Measurements from ENCODE around the gene CDHR1. TPM values are rescaled to one million over a fixed set of nuclear protein-coding genes. Genes with fewer than 3 reads are reported as not detected.
A peak's percentile ranks its signal among the peaks of the same experiment; 100 is the strongest.

The CDHR1 gene
- total RNA-seq, 8 experiments from 2014 or later = 1.7 to 4.6 (median 3.0) TPM

- WGBS, 10 experiments = 0 to 25% (median 5%) methylated on average over 1 to 9 of the region's 11 CpGs; no CpG with 5 or more reads in 2 of the 10 experiments
- in situ Hi-C loops (cut with MboI; ENCODE audit: low pct_unique_long_range_greater_than_20kb in 2 of 9, low sequenced_read_pairs in 9 of 9, unreplicated experiment in 9 of 9) = loop anchor here in 8 of 9 experiments (10.0 to 25.0 kb wide), 4 partner anchors 260 to 280 kb away; no protein-coding TSS in a partner anchor
- H3K4me3 ChIP-seq = no peak overlapping the region
- peaks cover 3 to 5% of the 10 kb centered on the region in 2 donors for H3K4me1 ChIP-seq (replicated peaks in 1 of 2)
- peak; percentile 79 to 100 (median 100) for ATAC-seq (replicated peaks in 6 of 8)
- H3K27ac ChIP-seq = no peak overlapping the region
Measured at GRCh38 chr10:84264611-84265141, 70.3 kb downstream of the CDHR1 start.

GRCh38 chr10:84265418-84265817 is 71.1 kb downstream of the CDHR1 start:
- Histone ChIP-seq H3K4me1 (replicated peaks in 1 of 2) (peaks cover 3 to 5% of the 10 kb centered on the region in 2 donors), H3K4me3 (no peak overlapping the region), H3K27ac (no peak overlapping the region)
- WGBS, 10 experiments = 0 to 100% (median 98%) methylated on average over 1 to 3 of the region's 4 CpGs; no CpG with 5 or more reads in 4 of the 10 experiments
- ATAC-seq (replicated peaks in 6 of 8) = no peak
- in situ Hi-C loops (cut with MboI; ENCODE audit: low pct_unique_long_range_greater_than_20kb in 2 of 9, low sequenced_read_pairs in 9 of 9, unreplicated experiment in 9 of 9) = loop anchor here in 8 of 9 experiments (10.0 to 25.0 kb wide), 4 partner anchors 259 to 279 kb away; no protein-coding TSS in a partner anchor

- H3K4me1 ChIP-seq (replicated peaks in 1 of 2) = peaks cover 3 to 5% of the 10 kb centered on the region in 2 donors
- 29 to 75% (median 50%) methylated on average over 2 to 6 of the region's 7 CpGs; no CpG with 5 or more reads in 1 of the 10 experiments for WGBS, 10 experiments
- H3K27ac ChIP-seq = no peak overlapping the region
- ATAC-seq (replicated peaks in 6 of 8) = peak in 4 of 8 experiments; percentile 53 to 85 (median 74)
- in situ Hi-C loops (cut with MboI; ENCODE audit: low pct_unique_long_range_greater_than_20kb in 2 of 9, low sequenced_read_pairs in 9 of 9, unreplicated experiment in 9 of 9) = loop anchor here in 8 of 9 experiments (10.0 to 25.0 kb wide), 4 partner anchors 257 to 277 kb away; no protein-coding TSS in a partner anchor
- H3K4me3 ChIP-seq = no peak overlapping the region
Measured at GRCh38 chr10:84267503-84268126, 73.3 kb downstream of the CDHR1 start.

- peak in 2 of 8 experiments; percentile 15 to 24 for ATAC-seq (replicated peaks in 6 of 8)
- in situ Hi-C loops (cut with MboI; ENCODE audit: low pct_unique_long_range_greater_than_20kb in 2 of 9, low sequenced_read_pairs in 9 of 9, unreplicated experiment in 9 of 9) = loop anchor here in 8 of 9 experiments (10.0 to 25.0 kb wide), 4 partner anchors 256 to 276 kb away; no protein-coding TSS in a partner anchor
- no peak overlapping the region for H3K4me3 ChIP-seq
- 17 to 100% (median 67%) methylated on average over 1 of the region's 1 CpG; no CpG with 5 or more reads in 2 of the 10 experiments for WGBS, 10 experiments
- peaks cover 3 to 5% of the 10 kb centered on the region in 2 donors for H3K4me1 ChIP-seq (replicated peaks in 1 of 2)
- H3K27ac ChIP-seq = no peak overlapping the region
Measured at GRCh38 chr10:84269162-84269561, 74.8 kb downstream of the CDHR1 start.

Other genes starting within 250 kb of the CDHR1 start
- 100 to 1,000 TPM; 132 to 306 (median 173) TPM for gene GHITM, start 55.0 kb upstream of the CDHR1 start, total RNA-seq
- 1 to 10 TPM in 1 of 8 experiments, not detected in 7; 2.1 TPM for gene GPR15LG, start 20.7 kb upstream of the CDHR1 start, total RNA-seq
- under 1 TPM in 6 of 8 experiments, not detected in 2; 0.08 to 0.28 (median 0.17) TPM for gene LRIT2, start 31.0 kb downstream of the CDHR1 start, total RNA-seq
- gene LRIT1, start 47.0 kb downstream of the CDHR1 start, total RNA-seq = under 1 TPM in 2 of 8 experiments, not detected in 6; 0.09 to 0.18 TPM
- 1 to 10 TPM in 5 of 8 experiments, under 1 TPM in 2, not detected in 1; 0.36 to 5.2 (median 1.1) TPM for gene RGR, start 50.5 kb downstream of the CDHR1 start, total RNA-seq
- gene CCSER2, start 134.1 kb downstream of the CDHR1 start, total RNA-seq = 10 to 100 TPM; 11.2 to 49.0 (median 35.0) TPM